Posterior vena cava (tissue), 2 donors: Measurements from ENCODE around the gene TMEM132C. TPM values are rescaled to one million over a fixed set of nuclear protein-coding genes. Genes with fewer than 3 reads are reported as not detected.
"Not testable (repeated sequence)": the region's sequence is repeated elsewhere in the genome, so short reads cannot be mapped to it uniquely, and the experiment has no call there.

Experiments
- DNase-seq: peaks from one replicate; pipeline ENCODE4 v3.0.0-alpha.2; 2020; ENCODE audit warnings: low spot score
- intact Hi-C, 2 donors: fragments of 100-400 bp; cut with DNase I; formaldehyde crosslinking; loops; one replicate each; pipeline versions ENCODE4 v1.14.1 to v1.14.2; 2022 to 2023
- long read RNA-seq, 2 donors: library from polyadenylated mRNA; unstranded; transcript quantifications; one replicate each; pipeline ENCODE4 v2.0.0, GENCODE V29; 2020 to 2021
- total RNA-seq, 2 donors: library from RNA; stranded (reverse); fragmentation: NEBNext Ultra II Directional; extraction: Animal tissue kit (Norgen Biotek cat#: 25700); gene quantifications; one replicate each; pipeline ENCODE4 v1.2.1, GENCODE V29; 2021
- donor health status: DM: yes; HTN: yes; CAD: no.
- donor health status: DM: yes; HTN: yes; CAD: no.

TMEM132C gene
- 1 to 10 TPM; 1.1 to 1.5 TPM for total RNA-seq
- long read RNA-seq, donor 1, partial matches to known transcripts = 0 of 1 reads
- long read RNA-seq, donor 1, other reads (novel, unspliced or antisense) = 1 of 1 reads
- long read RNA-seq, donor 2, partial matches to known transcripts = 0 of 1 reads
- long read RNA-seq, donor 2, other reads (novel, unspliced or antisense) = 1 of 1 reads

GRCh38 chr12:128267131-128267622 lies at the start of gene TMEM132C:
Gene TMEM132C, plus strand, starts transcription at chr12:128267170. Its CDS starts 233 bp downstream, at chr12:128267403.
- intact Hi-C loops = no loop called here

GRCh38 chr12:128224226-128224625 lies 42.7 kb upstream of the TMEM132C start:
- no peak for DNase-seq
- intact Hi-C loops = no loop called here

More at GRCh38 chr12:128267131-128267622, at the start of gene TMEM132C:
- DNase-seq = no peak

- intact Hi-C loops = no loop called here
Measured at GRCh38 chr12:128228581-128228980, 38.4 kb upstream of the TMEM132C start.

GRCh38 chr12:128235635-128236417 lies 31.1 kb upstream of the TMEM132C start:
- no peak for DNase-seq
- intact Hi-C loops = no loop called here

More at GRCh38 chr12:128228581-128228980, 38.4 kb upstream of the TMEM132C start:
- DNase-seq = no peak

- DNase-seq = no peak
- intact Hi-C loops = no loop called here
Measured at GRCh38 chr12:128236525-128236924, 30.4 kb upstream of the TMEM132C start.

- no peak for DNase-seq
- intact Hi-C loops = loop anchor here in 1 of 2 donors (5.0 kb wide), 1 partner anchor 538 kb away; no protein-coding TSS in a partner anchor
Measured at GRCh38 chr12:128240745-128241144, 26.2 kb upstream of the TMEM132C start.

GRCh38 chr12:128245121-128245520 lies 21.8 kb upstream of the TMEM132C start:
- intact Hi-C loops = no loop called here
- no peak for DNase-seq

GRCh38 chr12:128245905-128246304 lies 21.1 kb upstream of the TMEM132C start:
- intact Hi-C loops = no loop called here
- no peak for DNase-seq

GRCh38 chr12:128250096-128250495 lies 16.9 kb upstream of the TMEM132C start:
- intact Hi-C loops = loop anchor here in 1 of 2 donors (5.0 kb wide), 1 partner anchor 1488 kb away; no protein-coding TSS in a partner anchor
- DNase-seq = no peak

GRCh38 chr12:128253829-128254228 lies 13.1 kb upstream of the TMEM132C start:
- intact Hi-C loops = loop anchor here in 1 of 2 donors (5.0 kb wide), 1 partner anchor 1492 kb away; no protein-coding TSS in a partner anchor

GRCh38 chr12:128258866-128259555 lies 8.0 kb upstream of the TMEM132C start:
- DNase-seq = no peak
- intact Hi-C loops = no loop called here

More at GRCh38 chr12:128253829-128254228, 13.1 kb upstream of the TMEM132C start:
- DNase-seq = not testable (repeated sequence)

GRCh38 chr12:128259556-128260070 lies 7.4 kb upstream of the TMEM132C start:
- intact Hi-C loops = no loop called here
- DNase-seq = no peak

GRCh38 chr12:128261757-128262156 lies 5.2 kb upstream of the TMEM132C start:
- intact Hi-C loops = no loop called here
- no peak for DNase-seq

- intact Hi-C loops = no loop called here
- DNase-seq = no peak
Measured at GRCh38 chr12:128265566-128265965, 1.4 kb upstream of the TMEM132C start.

GRCh38 chr12:128266086-128266485 lies 884 bp upstream of the TMEM132C start:
- intact Hi-C loops = no loop called here

GRCh38 chr12:128266541-128267130 lies 334 bp upstream of the TMEM132C start:
- intact Hi-C loops = no loop called here
- DNase-seq = no peak

More at GRCh38 chr12:128266086-128266485, 884 bp upstream of the TMEM132C start:
- no peak for DNase-seq

- no peak for DNase-seq
Measured at GRCh38 chr12:128267651-128268378, 845 bp downstream of the TMEM132C start.

GRCh38 chr12:128268379-128268995 lies 1.5 kb downstream of the TMEM132C start:
- DNase-seq = no peak
- intact Hi-C loops = no loop called here

More at GRCh38 chr12:128267651-128268378, 845 bp downstream of the TMEM132C start:
- intact Hi-C loops = no loop called here
